Left forelimb (tissue), 1 donor: ENCODE results near the gene TRIP12.
"Not testable (repeated sequence)": the region's sequence is repeated elsewhere in the genome, so short reads cannot be mapped to it uniquely, and the experiment has no call there.

ENCODE experiments used
- DNase-seq: peaks from one replicate; pipeline ENCODE4 v3.0.0-alpha.2; 2018; ENCODE audit warnings: low spot score

TRIP12 gene

GRCh38 chr2:229831805-229832509 is 89.9 kb downstream of the TRIP12 start:
- no peak for DNase-seq

DNA sequence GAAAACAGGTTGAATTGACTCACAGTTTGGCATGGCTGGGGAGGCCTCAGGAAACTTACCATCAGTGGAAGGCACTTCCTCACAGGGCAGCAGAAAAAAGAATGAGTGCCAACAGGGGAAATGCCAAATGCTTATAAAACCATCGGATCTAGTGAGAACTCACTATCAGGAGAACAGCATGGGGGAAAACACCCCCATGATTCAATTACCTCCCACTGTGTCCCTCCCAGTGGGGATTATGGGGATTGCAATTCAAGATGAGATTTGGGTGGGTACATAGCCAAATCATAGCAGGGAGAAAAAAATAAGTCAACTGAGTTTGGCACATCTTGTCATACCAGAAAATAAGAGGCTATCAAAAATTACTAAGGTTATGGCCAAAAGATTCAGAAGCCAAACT is 96.3 kb downstream of the TRIP12 start:
- DNase-seq: no peak

DNA sequence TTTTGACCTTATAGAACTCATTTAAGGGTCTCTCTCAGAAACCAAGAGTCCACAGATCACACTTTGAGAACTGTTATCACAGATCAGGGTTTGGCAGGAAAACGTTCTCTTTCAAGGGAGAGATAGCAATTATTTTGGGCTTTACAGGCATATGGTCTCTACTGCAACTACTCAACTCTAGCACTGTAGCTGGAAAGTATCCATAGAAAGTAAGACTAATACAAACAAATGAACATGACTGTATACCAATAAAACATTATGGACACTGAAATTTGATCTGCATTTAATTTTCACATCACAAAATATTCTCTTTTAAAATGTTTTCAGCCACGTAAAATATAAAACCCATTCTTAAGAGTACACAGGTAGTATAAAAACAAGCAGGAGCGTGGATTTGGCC is 100.5 kb downstream of the TRIP12 start:
- no peak for DNase-seq

DNA sequence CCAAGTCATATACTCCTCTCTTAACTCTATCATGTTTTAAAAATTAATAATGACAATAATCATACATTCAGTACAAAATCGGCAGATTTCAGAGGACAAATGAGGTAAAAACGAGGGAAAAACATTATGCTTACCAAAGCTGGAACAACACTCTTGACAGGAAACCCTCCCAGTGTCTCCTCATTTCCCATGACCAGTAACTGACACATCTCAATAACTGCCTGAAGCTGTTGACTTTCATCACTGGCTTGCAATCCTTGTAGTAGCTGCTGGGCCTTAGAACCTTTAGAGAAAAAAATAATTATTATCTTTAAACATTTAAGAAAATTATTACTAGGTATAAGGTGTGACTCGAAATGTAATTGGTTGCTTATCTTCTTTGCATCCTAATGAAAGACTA is 103.6 kb downstream of the TRIP12 start:
- no peak for DNase-seq

GRCh38 chr2:229815858-229816257 is 106.0 kb downstream of the TRIP12 start:
- DNase-seq: no peak

- no peak for DNase-seq
Measured at GRCh38 chr2:229815342-229815741, 106.5 kb downstream of the TRIP12 start.

GRCh38 chr2:229810786-229811185 is 111.0 kb downstream of the TRIP12 start:
- no peak for DNase-seq

DNA sequence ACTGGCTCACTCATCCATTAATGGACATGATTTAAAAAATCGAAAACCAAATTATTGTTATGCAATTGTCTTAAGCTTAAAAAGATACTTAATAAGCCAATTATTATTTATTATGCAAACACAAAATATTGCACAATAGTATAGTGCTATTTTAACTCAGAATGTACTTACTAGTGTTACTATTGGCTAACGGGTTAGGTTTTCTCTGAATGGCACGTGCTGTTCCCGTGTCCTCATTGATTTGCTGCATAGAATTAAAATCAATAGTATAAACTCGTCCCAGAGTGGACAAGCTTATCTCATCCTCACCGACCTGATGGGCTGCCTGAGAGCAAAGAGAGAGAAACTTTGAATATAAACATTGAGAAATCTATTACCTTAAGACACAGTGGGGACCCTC is 116.2 kb downstream of the TRIP12 start:
- no peak for DNase-seq

- DNase-seq: no peak
Measured at GRCh38 chr2:229802785-229803184, 119.0 kb downstream of the TRIP12 start.

GRCh38 chr2:229800997-229801754 is 120.6 kb downstream of the TRIP12 start:
- DNase-seq: peak; percentile 66

- DNase-seq: no peak
Measured at GRCh38 chr2:229798446-229799155, 123.2 kb downstream of the TRIP12 start.

DNA sequence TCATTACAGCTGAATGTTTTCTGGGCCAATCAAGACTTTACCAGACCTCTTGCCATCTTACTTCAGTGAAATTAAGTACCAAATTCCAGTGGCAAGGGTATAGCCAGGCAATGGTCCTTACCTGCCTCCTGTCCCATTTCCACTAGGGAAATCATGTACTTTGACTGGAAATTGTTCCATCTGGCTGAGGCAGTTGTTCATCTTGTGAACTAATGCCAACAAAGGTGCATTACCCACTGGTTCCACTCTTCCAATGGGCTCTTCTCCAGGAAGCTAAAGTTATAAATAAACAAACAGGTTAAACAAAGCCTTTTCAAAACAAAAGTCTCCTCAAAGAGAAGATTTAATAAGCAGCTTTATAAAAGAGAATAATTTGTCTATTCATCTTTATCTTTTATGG is 126.8 kb downstream of the TRIP12 start:
- DNase-seq: no peak

DNA sequence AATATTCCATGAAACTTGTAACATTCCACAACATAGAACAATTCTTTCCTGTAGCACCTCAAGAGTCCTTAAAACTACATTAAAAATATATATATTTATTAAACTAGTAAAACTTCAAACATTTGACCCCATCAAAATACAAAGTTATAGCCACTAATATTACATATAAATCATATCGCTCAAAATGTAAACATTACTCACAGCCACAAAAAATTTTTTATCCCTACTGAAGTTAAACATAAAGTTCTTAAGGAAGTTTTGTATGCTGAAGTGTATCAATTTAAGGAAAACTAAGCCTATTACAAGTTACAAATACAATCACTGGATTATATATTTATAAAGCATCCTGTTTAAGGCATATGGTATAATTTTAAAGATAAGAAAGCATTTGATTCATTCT is 127.2 kb downstream of the TRIP12 start:
- no peak for DNase-seq

DNA sequence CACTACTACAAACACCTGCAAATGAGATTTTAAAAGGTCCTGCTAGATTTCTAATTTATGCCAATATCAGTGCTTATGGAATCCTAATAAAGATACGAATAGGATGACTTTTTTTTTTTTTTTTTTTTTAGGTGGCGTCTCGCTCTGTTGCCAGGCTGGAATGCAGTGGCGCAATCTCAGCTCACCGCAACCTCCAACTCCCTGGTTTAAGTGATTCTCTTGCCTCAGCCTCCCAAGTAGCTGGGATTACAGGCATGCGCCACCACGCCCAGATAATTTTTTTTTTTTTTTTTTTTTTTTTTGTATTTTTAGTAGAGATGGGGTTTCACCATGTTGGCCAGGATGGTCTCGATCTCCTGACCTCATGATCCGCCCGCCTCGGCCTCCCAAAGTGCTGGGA is 135.5 kb downstream of the TRIP12 start:
- not testable (repeated sequence) for DNase-seq

GRCh38 chr2:229784791-229785190 is 137.0 kb downstream of the TRIP12 start:
- DNase-seq: no peak

DNA sequence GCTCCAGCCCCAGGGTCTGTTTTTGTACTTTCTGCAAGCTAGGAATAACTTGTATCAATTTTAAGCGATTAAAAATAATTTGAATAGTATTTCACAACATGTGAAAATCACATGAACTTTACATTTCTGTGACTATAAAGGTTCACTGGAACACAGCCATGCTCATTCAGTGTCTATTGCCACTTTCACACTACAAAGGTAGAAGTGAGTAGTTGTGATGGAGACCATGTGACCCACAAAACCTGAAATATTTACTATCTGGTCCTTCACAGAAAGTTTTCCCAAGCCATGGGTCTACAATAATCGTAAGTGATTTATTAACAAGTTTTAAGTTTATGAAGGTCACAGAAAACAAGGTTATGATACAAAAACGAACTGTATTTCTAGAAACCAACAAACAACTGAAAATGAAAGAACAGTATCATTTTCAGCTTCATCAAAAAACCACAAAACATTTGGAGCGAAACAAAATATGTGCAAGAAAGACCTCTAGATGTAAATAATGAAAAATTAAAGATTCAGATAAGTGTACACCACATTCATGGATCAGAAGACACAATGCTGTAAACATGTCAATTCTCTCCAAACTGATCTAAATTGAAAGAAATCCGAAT is 138.6 kb downstream of the TRIP12 start:
- no peak for DNase-seq

GRCh38 chr2:229780856-229781773 is 140.7 kb downstream of the TRIP12 start:
- DNase-seq: no peak

- no peak for DNase-seq
Measured at GRCh38 chr2:229779650-229780049, 142.2 kb downstream of the TRIP12 start.

GRCh38 chr2:229777716-229778115 is 144.1 kb downstream of the TRIP12 start:
- no peak for DNase-seq

- no peak for DNase-seq
Measured at GRCh38 chr2:229775614-229776313, 146.0 kb downstream of the TRIP12 start.

GRCh38 chr2:229774237-229774636 is 147.6 kb downstream of the TRIP12 start:
- DNase-seq: no peak
